ENCODE measurements around the gene THEMIS. TPM values are rescaled to one million over a fixed set of nuclear protein-coding genes. Genes with fewer than 3 reads are reported as not detected.

THEMIS gene
- total and polyA plus RNA-seq, 8 donors, result 0.05 to 0.70 (median 0.28) TPM; not detected in 1

GRCh38 chr6:127842562-127842961, 58.3 kb downstream of the THEMIS start:
- peak in 1 of 6 donors; percentile 7 for DNase-seq
- no peak for FAIRE-seq
- 62 to 70% methylated on average over 4 of the region's 4 CpGs for WGBS, 2 donors
- Histone ChIP-seq H3K9me3 (no peaks in the 10 kb centered on the region), H3K27ac (no peak overlapping the region), H3K36me3 (no peaks in the 10 kb centered on the region), H3K4me3 (no peak overlapping the region), H3K4me1 (no peaks in the 10 kb centered on the region), H3K27me3 (peaks cover 0 to 6% (median 0%) of the 10 kb centered on the region in 4 donors)
- TF ChIP-seq, protein P1, sequence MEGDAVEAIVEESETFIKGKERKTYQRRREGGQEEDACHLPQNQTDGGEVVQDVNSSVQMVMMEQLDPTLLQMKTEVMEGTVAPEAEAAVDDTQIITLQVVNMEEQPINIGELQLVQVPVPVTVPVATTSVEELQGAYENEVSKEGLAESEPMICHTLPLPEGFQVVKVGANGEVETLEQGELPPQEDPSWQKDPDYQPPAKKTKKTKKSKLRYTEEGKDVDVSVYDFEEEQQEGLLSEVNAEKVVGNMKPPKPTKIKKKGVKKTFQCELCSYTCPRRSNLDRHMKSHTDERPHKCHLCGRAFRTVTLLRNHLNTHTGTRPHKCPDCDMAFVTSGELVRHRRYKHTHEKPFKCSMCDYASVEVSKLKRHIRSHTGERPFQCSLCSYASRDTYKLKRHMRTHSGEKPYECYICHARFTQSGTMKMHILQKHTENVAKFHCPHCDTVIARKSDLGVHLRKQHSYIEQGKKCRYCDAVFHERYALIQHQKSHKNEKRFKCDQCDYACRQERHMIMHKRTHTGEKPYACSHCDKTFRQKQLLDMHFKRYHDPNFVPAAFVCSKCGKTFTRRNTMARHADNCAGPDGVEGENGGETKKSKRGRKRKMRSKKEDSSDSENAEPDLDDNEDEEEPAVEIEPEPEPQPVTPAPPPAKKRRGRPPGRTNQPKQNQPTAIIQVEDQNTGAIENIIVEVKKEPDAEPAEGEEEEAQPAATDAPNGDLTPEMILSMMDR (IDR thresholded peaks at IDR 0.05), result no peak
- no peak for ATAC-seq
- intact Hi-C loops (cut with DNase I), result loop anchor here in 1 of 3 donors (10.0 kb wide), 1 partner anchor 892 kb away; no protein-coding TSS in a partner anchor

DNA sequence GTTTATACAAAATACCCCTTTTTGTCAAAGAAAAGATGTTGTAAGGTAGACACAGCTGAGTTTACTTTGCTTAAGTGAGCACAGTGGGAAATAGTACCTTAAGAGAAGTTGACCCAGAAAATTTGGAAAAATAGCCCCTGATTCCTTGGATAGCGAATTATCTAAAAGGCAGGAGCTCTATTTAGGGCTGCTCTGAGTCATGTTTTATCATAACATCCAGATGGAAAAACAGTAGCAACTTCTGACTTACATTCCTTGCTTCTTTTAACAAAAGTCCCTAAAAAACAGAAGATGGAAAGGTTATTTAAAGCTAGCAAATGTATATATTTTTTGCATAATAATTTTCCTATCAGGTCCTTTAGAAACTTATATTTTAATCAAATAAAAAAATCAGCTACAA, 59.0 kb downstream of the THEMIS start:
- FAIRE-seq (peak; percentile 45), ATAC-seq (no peak), DNase-seq (no peak)
- Histone ChIP-seq H3K36me3 (no peaks in the 10 kb centered on the region), H3K4me3 (no peak overlapping the region), H3K9me3 (no peaks in the 10 kb centered on the region), H3K27ac (no peak overlapping the region), H3K4me1 (no peaks in the 10 kb centered on the region), H3K27me3 (peaks cover 0 to 6% (median 0%) of the 10 kb centered on the region in 4 donors)
- TF ChIP-seq, protein P1 (IDR thresholded peaks at IDR 0.05), result no peak
- WGBS, 2 donors, result 46 to 71% methylated on average over 1 of the region's 1 CpG
- intact Hi-C loops (cut with DNase I), result loop anchor here in 1 of 3 donors (10.0 kb wide), 1 partner anchor 893 kb away; no protein-coding TSS in a partner anchor

- WGBS, 2 donors, result 88 to 90% methylated on average over 7 of the region's 7 CpGs
Measured at GRCh38 chr6:127834136-127834535, 66.7 kb downstream of the THEMIS start.

GRCh38 chr6:127833336-127833735, 67.5 kb downstream of the THEMIS start:
- DNase-seq, result no peak
- no peak for ATAC-seq
- Histone ChIP-seq H3K36me3 (no peaks in the 10 kb centered on the region), H3K4me1 (no peaks in the 10 kb centered on the region), H3K27ac (no peak overlapping the region), H3K9me3 (no peaks in the 10 kb centered on the region), H3K4me3 (no peak overlapping the region), H3K27me3 (no peaks in the 10 kb centered on the region)
- intact Hi-C loops (cut with DNase I), result no loop called here
- no peak for FAIRE-seq
- TF ChIP-seq, protein P1 (IDR thresholded peaks at IDR 0.05), result no peak

More at GRCh38 chr6:127834136-127834535, 66.7 kb downstream of the THEMIS start:
- intact Hi-C loops (cut with DNase I), result no loop called here
- H3K9me3 ChIP-seq, result no peaks in the 10 kb centered on the region
- H3K27me3 ChIP-seq, result no peaks in the 10 kb centered on the region
- no peak for FAIRE-seq
- TF ChIP-seq, protein P1 (IDR thresholded peaks at IDR 0.05), result no peak
- H3K27ac ChIP-seq, result no peak overlapping the region
- H3K36me3 ChIP-seq, result no peaks in the 10 kb centered on the region
- no peak for DNase-seq
- H3K4me3 ChIP-seq, result no peak overlapping the region
- no peak for ATAC-seq
- no peaks in the 10 kb centered on the region for H3K4me1 ChIP-seq

GRCh38 chr6:127832381-127832780, 68.5 kb downstream of the THEMIS start:
- intact Hi-C loops (cut with DNase I), result no loop called here
- H3K36me3 ChIP-seq, result no peaks in the 10 kb centered on the region
- ATAC-seq (no peak), DNase-seq (no peak), FAIRE-seq (no peak)
- TF ChIP-seq, protein P1 (IDR thresholded peaks at IDR 0.05), result no peak
- H3K27ac ChIP-seq, result no peak overlapping the region
- H3K27me3 ChIP-seq, result no peaks in the 10 kb centered on the region
- H3K4me1 ChIP-seq, result no peaks in the 10 kb centered on the region
- H3K9me3 ChIP-seq, result no peaks in the 10 kb centered on the region
- H3K4me3 ChIP-seq, result no peak overlapping the region
- 5 to 9% methylated on average over 1 of the region's 1 CpG for WGBS, 2 donors

Data from pancreas (tissue), 10 donors.